Transverse colon (tissue), 4 donors: ENCODE measurements around the gene IL20RA. TPM values are rescaled to one million over a fixed set of nuclear protein-coding genes. Genes with fewer than 3 reads are reported as not detected.
"Not testable (repeated sequence)": the region's sequence is repeated elsewhere in the genome, so short reads cannot be mapped to it uniquely, and the experiment has no call there.

Experiments
- DNase-seq: peaks from one replicate; pipeline ENCODE4 v3.0.0-alpha.2; 2019
- H3K27ac ChIP-seq, 4 donors: fragments of 200-600 bp; sonication (generic); 2 replicates each; pipeline ENCODE4 v1.5.1; 2016 to 2018; ENCODE audit warnings: inconsistent platforms in 4 of 4
- H3K27me3 ChIP-seq: fragments of 200-600 bp; sonication (generic); 2 replicates; pipeline ENCODE4 v1.5.1; 2017; ENCODE audit warnings: inconsistent platforms
- H3K36me3 ChIP-seq, 4 donors: fragments of 200-600 bp; sonication (generic); 2 replicates each; pipeline ENCODE4 v1.5.1; 2017 to 2019; ENCODE audit warnings: inconsistent platforms in 4 of 4
- H3K4me1 ChIP-seq, 4 donors: fragments of 200-600 bp; sonication (generic); 2 replicates each; pipeline ENCODE4 v1.5.1; 2017 to 2020; ENCODE audit warnings: inconsistent platforms in 4 of 4
- H3K4me3 ChIP-seq, 4 donors: fragments of 200-600 bp; sonication (generic); 1 replicate in 1 of 4; 2 replicates in 3 of 4; pipeline versions ENCODE4 v1.5.1 to v1.6.1; 2017 to 2019; ENCODE audit warnings: inconsistent platforms in 4 of 4
- H3K9me3 ChIP-seq, 2 donors: fragments of 200-600 bp; sonication (generic); 2 replicates each; pipeline ENCODE4 v1.5.1; 2017 to 2019; ENCODE audit warnings: inconsistent platforms in 2 of 2
- CTCF ChIP-seq, 5 experiments: fragments of 200-600 bp in 3 of 5; fragments of 450-650 bp in 2 of 5; sonication (generic) in 3 of 5; IDR thresholded peaks; 1 replicate in 2 of 5; 2 replicates in 3 of 5; pipeline ENCODE4 v1.5.1; 2016 to 2017; ENCODE audit warnings: antibody characterized with exemption in 5 of 5, inconsistent platforms in 3 of 5, mild to moderate bottlenecking in 2 of 5, moderate library complexity in 1 of 5
- EP300 ChIP-seq: sonication (generic); formaldehyde crosslinking; IDR thresholded peaks from one replicate; pipeline ENCODE4 v1.6.1; 2017; ENCODE audit warnings: antibody characterized with exemption, low read depth
- POLR2A ChIP-seq: fragments of 450-650 bp; IDR thresholded peaks from one replicate; pipeline ENCODE4 v1.6.1; 2016; ENCODE audit warnings: antibody characterized with exemption, mild to moderate bottlenecking, moderate library complexity
- POLR2AphosphoS5 ChIP-seq, 3 donors: sonication (generic); formaldehyde crosslinking; IDR thresholded peaks; one replicate each; pipeline ENCODE4 v1.6.1; 2016; ENCODE audit warnings: antibody characterized with exemption in 3 of 3
- WGBS, 2 donors: methylation state at CpG; one replicate each; pipeline ENCODE4 v1.1.5; 2018; ENCODE audit warnings: low coverage in 1 of 2; 5-methylcytosine and 5-hydroxymethylcytosine counted together
- in situ Hi-C, 4 donors: fragments of 200-750 bp; cut with MboI; loops; one replicate each; pipeline versions ENCODE4 v1.15.0 to v1.15.1; 2017; ENCODE audit warnings: low sequenced_read_pairs in 3 of 4, low pct_ligation_motif_present in 1 of 4, low pct_unique_long_range_greater_than_20kb in 1 of 4
- intact Hi-C: fragments of 100-400 bp; cut with DNase I; formaldehyde crosslinking; loops from one replicate; pipeline ENCODE4 v1.15.1; 2023; ENCODE audit warnings: low total_unique reads
- total RNA-seq, 4 donors: library from RNA; depleted of rRNA; stranded (reverse); fragments of >200 nt; gene quantifications; one replicate each; pipeline ENCODE4 v1.1.0, GENCODE V29; 2016

IL20RA gene
- total RNA-seq, 4 donors from 2014 or later: 7.4 to 20.5 (median 11.3) TPM

GRCh38 chr6:136979206-136979605 lies 65.6 kb downstream of the IL20RA start:
- TF ChIP-seq EP300 (no peak), CTCF (IDR thresholded peaks at IDR 0.05) (no peak), POLR2AphosphoS5 (IDR thresholded peaks at IDR 0.05) (no peak), POLR2A (no peak)
- 71 to 81% methylated on average over 2 to 5 of the region's 5 CpGs for WGBS, 2 donors
- no peaks in the 10 kb centered on the region for H3K36me3 ChIP-seq
- H3K9me3 ChIP-seq: no peaks in the 10 kb centered on the region
- H3K27ac ChIP-seq: no peak overlapping the region
- in situ Hi-C loops: no loop called here
- DNase-seq: no peak
- H3K27me3 ChIP-seq: no peaks in the 10 kb centered on the region
- H3K4me3 ChIP-seq: no peak overlapping the region
- no peaks in the 10 kb centered on the region for H3K4me1 ChIP-seq
- intact Hi-C loops: no loop called here

GRCh38 chr6:136977075-136977474 lies 67.7 kb downstream of the IL20RA start:
- in situ Hi-C loops: no loop called here
- no peaks in the 10 kb centered on the region for H3K27me3 ChIP-seq
- no peak overlapping the region for H3K4me3 ChIP-seq
- intact Hi-C loops: no loop called here
- H3K27ac ChIP-seq: no peak overlapping the region
- WGBS, 2 donors: 70 to 74% methylated on average over 3 to 5 of the region's 5 CpGs
- H3K4me1 ChIP-seq: no peaks in the 10 kb centered on the region
- H3K9me3 ChIP-seq: no peaks in the 10 kb centered on the region
- no peak for DNase-seq
- H3K36me3 ChIP-seq: no peaks in the 10 kb centered on the region
- TF ChIP-seq POLR2AphosphoS5 (IDR thresholded peaks at IDR 0.05) (no peak), CTCF (IDR thresholded peaks at IDR 0.05) (no peak), POLR2A (no peak), EP300 (no peak)

GRCh38 chr6:136975089-136975715 lies 69.6 kb downstream of the IL20RA start:
- Histone ChIP-seq H3K4me3 (no peak overlapping the region), H3K27ac (no peak overlapping the region), H3K36me3 (no peaks in the 10 kb centered on the region), H3K9me3 (no peaks in the 10 kb centered on the region), H3K4me1 (no peaks in the 10 kb centered on the region), H3K27me3 (no peaks in the 10 kb centered on the region)
- WGBS, 2 donors: 79 to 90% methylated on average over 3 of the region's 3 CpGs
- DNase-seq: no peak
- in situ Hi-C loops: no loop called here
- TF ChIP-seq POLR2A: no peak
- no peak for TF ChIP-seq CTCF (IDR thresholded peaks at IDR 0.05)
- intact Hi-C loops: no loop called here

DNA sequence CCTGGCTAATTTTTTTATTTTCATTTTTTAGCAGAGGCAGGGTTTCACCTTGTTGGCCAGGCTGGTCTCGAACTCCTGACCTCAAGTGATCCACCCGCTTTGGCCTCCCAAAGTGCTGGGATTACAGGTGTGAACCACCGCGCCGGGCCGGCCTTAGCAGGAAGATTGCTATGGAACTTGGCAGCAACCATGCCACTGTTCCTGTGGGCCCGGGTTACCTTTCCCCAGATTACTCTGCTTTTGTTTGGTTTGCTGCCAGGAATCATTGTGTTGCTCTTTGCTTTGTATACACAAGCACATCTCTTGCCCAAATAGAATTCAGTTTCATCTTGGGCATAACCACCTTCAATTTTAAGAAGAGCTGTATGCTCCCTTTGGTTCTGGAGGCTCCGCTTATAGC lies 71.0 kb downstream of the IL20RA start:
- in situ Hi-C loops: not testable (repeated sequence)

DNA sequence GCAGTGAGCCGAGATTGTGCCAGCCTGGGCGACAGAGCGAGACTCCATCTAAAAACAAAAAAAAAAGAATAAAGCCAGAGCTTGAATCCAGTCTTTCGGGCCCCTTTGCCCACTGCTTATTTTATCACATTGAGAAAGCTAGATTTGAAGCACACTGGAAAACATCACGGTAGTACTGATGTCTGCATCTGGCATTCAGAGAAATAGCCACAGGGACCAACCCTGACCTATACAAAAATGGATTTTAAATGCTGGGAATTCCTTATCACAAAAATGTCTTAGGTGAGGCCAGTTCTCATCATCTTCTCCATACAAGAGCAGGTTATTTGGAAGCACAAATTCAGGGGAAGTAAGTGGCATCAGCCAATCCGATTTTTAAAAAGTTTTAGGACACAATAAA lies 73.2 kb downstream of the IL20RA start:
- in situ Hi-C loops (no loop called here), intact Hi-C loops (no loop called here)
- peaks cover 0 to 10% (median 2%) of the 10 kb centered on the region in 4 donors for H3K4me1 ChIP-seq
- TF ChIP-seq POLR2A (no peak), POLR2AphosphoS5 (IDR thresholded peaks at IDR 0.05) (no peak), CTCF (IDR thresholded peaks at IDR 0.05) (no peak), EP300 (no peak)
- no peak overlapping the region for H3K4me3 ChIP-seq
- WGBS, 2 donors: 83 to 89% methylated on average over 6 of the region's 6 CpGs
- no peak overlapping the region for H3K27ac ChIP-seq
- no peaks in the 10 kb centered on the region for H3K9me3 ChIP-seq
- H3K36me3 ChIP-seq: no peaks in the 10 kb centered on the region
- no peaks in the 10 kb centered on the region for H3K27me3 ChIP-seq
- no peak for DNase-seq

More for the DNA sequence above, 71.0 kb downstream of the IL20RA start:
- intact Hi-C loops, H3K27ac ChIP-seq, H3K27me3 ChIP-seq, H3K9me3 ChIP-seq, H3K4me1 ChIP-seq, H3K4me3 ChIP-seq, DNase-seq, H3K36me3 ChIP-seq: not testable (repeated sequence)
- WGBS, 2 donors: 33 to 77% methylated on average over 3 to 8 of the region's 8 CpGs
